Karpas-422 (cell line): Measurements from ENCODE around the gene LHFPL6. TPM values are rescaled to one million over a fixed set of nuclear protein-coding genes. Genes with fewer than 3 reads are reported as not detected.

Experiments
- DNase-seq: peaks from one replicate; pipeline ENCODE4 v3.0.0-alpha.2; 2015
- H2AFZ ChIP-seq: fragments of 200-600 bp; sonication (generic); 2 replicates; pipeline ENCODE4 v1.6.1; 2014; ENCODE audit warnings: antibody characterized with exemption, low read length, mixed read lengths
- H3K27ac ChIP-seq: fragments of 200-600 bp; sonication (generic); 2 replicates; pipeline ENCODE4 v1.5.1; 2014; ENCODE audit warnings: mild to moderate bottlenecking, low read length, moderate library complexity
- H3K27me3 ChIP-seq: fragments of 200-600 bp; sonication (generic); 2 replicates; pipeline ENCODE4 v1.6.1; 2014; ENCODE audit warnings: low read length, mixed read lengths
- H3K36me3 ChIP-seq: fragments of 200-600 bp; sonication (generic); 2 replicates; pipeline ENCODE4 v1.6.1; 2014; ENCODE audit warnings: low read length, mixed read lengths; ENCODE audit not compliant: insufficient read depth
- H3K4me1 ChIP-seq: fragments of 200-600 bp; sonication (generic); 2 replicates; pipeline ENCODE4 v1.6.1; 2014; ENCODE audit warnings: mild to moderate bottlenecking, low read length, mixed read lengths
- H3K4me2 ChIP-seq: fragments of 200-600 bp; sonication (generic); 2 replicates; pipeline ENCODE4 v1.6.1; 2014; ENCODE audit warnings: low read length, low read depth, mild to moderate bottlenecking; ENCODE audit not compliant: poor library complexity, severe bottlenecking
- H3K4me3 ChIP-seq: fragments of 200-600 bp; sonication (generic); 2 replicates; pipeline ENCODE4 v1.5.1; 2014; ENCODE audit warnings: mild to moderate bottlenecking, antibody characterized with exemption, low read length, mixed read lengths
- H3K79me2 ChIP-seq: fragments of 200-600 bp; sonication (generic); 2 replicates; pipeline ENCODE4 v1.6.1; 2014; ENCODE audit warnings: mild to moderate bottlenecking, low read length, mixed read lengths
- H3K9ac ChIP-seq: fragments of 200-600 bp; sonication (generic); 2 replicates; pipeline ENCODE4 v1.6.0; 2014; ENCODE audit warnings: low read length
- H3K9me2 ChIP-seq: fragments of 200-600 bp; sonication (generic), shearing (Covaris generic); replicated peaks from 2 replicates; pipeline ENCODE4 v1.6.0; 2014; ENCODE audit warnings: mild to moderate bottlenecking, low read length, moderate library complexity; ENCODE audit not compliant: insufficient read depth
- H3K9me3 ChIP-seq: fragments of 300-700, 200-600 bp; sonication (generic); 2 replicates; pipeline ENCODE4 v1.6.1; 2014; ENCODE audit warnings: low read length, mixed read lengths
- H4K20me1 ChIP-seq: fragments of 200-600 bp; sonication (generic); 2 replicates; pipeline ENCODE4 v1.6.1; 2014; ENCODE audit warnings: mild to moderate bottlenecking, antibody characterized with exemption, low read length, low read depth; ENCODE audit not compliant: insufficient read depth
- total RNA-seq: library from RNA; depleted of rRNA; stranded (reverse); fragments of >200 nt; shearing (Covaris generic); gene quantifications from 2 replicates; pipeline ENCODE4 v1.2.3, GENCODE V29; 2014; ENCODE audit warnings: low replicate concordance

LHFPL6 gene
- total RNA-seq, 1 experiment from 2014 or later, result not detected

DNA sequence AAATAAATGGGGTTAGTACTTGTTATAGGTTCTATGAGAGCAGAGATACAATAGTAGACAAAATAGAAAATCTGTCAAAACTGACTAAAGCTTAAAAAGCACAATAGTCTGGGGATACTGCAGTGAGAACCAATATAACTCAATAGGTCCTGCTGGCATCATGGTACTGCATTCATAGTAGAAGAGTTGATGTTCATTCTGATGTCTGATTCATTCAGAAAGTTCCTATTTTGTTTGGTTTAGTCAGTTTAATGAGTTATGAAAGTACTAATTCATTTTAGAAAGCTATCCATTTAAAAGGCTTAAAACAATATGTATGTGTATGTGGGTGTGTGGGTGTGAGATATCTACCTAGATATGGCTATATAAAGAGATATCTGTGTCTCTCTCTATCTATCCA is 152.8 kb downstream of the LHFPL6 start:
- Histone ChIP-seq H4K20me1 (no peaks in the 10 kb centered on the region), H3K27me3 (no peaks in the 10 kb centered on the region), H3K27ac (no peak overlapping the region), H2AFZ (no peak overlapping the region), H3K9me2 (no peaks in the 10 kb centered on the region), H3K4me2 (no peak overlapping the region), H3K36me3 (no peaks in the 10 kb centered on the region), H3K9me3 (no peaks in the 10 kb centered on the region), H3K4me3 (no peak overlapping the region), H3K79me2 (no peaks in the 10 kb centered on the region), H3K9ac (no peak overlapping the region), H3K4me1 (peaks cover 8% of the 10 kb centered on the region; the same call in 1 of the 2 replicates)
- no peak for DNase-seq

DNA sequence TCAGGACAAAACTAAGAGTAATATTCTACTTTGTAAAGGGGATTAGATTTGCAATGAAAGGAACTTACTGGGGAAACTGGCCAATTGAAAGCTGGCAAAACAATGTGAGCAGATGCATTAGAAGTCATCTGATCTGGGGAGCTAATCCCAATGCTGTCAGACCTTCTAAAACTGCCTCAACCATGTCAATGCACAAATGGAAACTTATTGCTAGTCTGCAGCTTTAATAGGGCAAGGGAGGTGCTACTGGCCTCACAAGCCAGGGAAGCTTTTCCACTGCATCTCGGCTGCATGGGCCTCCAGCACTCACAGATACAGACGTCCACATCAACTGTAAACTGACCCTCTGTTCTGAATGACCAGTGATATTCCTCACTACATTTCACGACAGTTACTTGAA is 154.2 kb downstream of the LHFPL6 start:
- peaks cover 8% of the 10 kb centered on the region; the same call in 1 of the 2 replicates for H3K4me1 ChIP-seq
- no peaks in the 10 kb centered on the region for H4K20me1 ChIP-seq
- no peak overlapping the region for H3K4me3 ChIP-seq
- no peak overlapping the region for H2AFZ ChIP-seq
- H3K4me2 ChIP-seq, result no peak overlapping the region
- H3K9me3 ChIP-seq, result no peaks in the 10 kb centered on the region
- H3K27me3 ChIP-seq, result no peaks in the 10 kb centered on the region
- DNase-seq, result no peak
- no peaks in the 10 kb centered on the region for H3K9me2 ChIP-seq
- H3K9ac ChIP-seq, result no peak overlapping the region
- H3K36me3 ChIP-seq, result no peaks in the 10 kb centered on the region
- H3K79me2 ChIP-seq, result no peaks in the 10 kb centered on the region
- H3K27ac ChIP-seq, result no peak overlapping the region

DNA sequence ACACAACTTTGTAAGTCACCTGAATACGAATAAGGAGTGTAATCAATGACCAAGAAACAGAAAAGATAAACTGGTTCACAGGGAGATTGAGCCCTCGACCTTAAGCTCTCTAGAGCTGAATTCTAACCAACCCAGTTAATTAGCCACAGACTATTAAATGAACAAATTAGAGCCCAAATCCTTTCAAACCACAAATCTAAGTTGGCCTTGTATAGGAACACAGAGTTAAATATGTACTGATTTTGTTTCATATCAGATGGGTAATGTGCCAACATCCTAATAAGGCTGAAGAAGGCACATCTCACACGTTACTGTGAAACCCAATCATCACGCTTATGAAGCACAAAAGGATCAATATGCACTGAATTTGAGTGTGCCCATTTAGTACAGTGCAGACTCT is 156.1 kb downstream of the LHFPL6 start:
- Histone ChIP-seq H3K4me2 (no peak overlapping the region), H3K9ac (no peak overlapping the region), H2AFZ (no peak overlapping the region), H4K20me1 (no peaks in the 10 kb centered on the region), H3K79me2 (no peaks in the 10 kb centered on the region), H3K4me3 (no peak overlapping the region), H3K27me3 (no peaks in the 10 kb centered on the region), H3K27ac (no peak overlapping the region), H3K9me3 (no peaks in the 10 kb centered on the region), H3K36me3 (no peaks in the 10 kb centered on the region), H3K4me1 (peaks cover 5% of the 10 kb centered on the region; the same call in 1 of the 2 replicates), H3K9me2 (no peaks in the 10 kb centered on the region)
- DNase-seq, result no peak

GRCh38 chr13:39444866-39445265 is 158.1 kb downstream of the LHFPL6 start:
- H3K79me2 ChIP-seq, result no peaks in the 10 kb centered on the region
- no peak overlapping the region for H3K4me3 ChIP-seq
- H2AFZ ChIP-seq, result no peak overlapping the region
- H3K9me2 ChIP-seq, result no peaks in the 10 kb centered on the region
- H3K27me3 ChIP-seq, result no peaks in the 10 kb centered on the region
- no peak overlapping the region for H3K4me2 ChIP-seq
- no peak overlapping the region for H3K27ac ChIP-seq
- H3K9me3 ChIP-seq, result no peaks in the 10 kb centered on the region
- no peaks in the 10 kb centered on the region for H3K4me1 ChIP-seq
- no peak for DNase-seq
- no peaks in the 10 kb centered on the region for H3K36me3 ChIP-seq
- H3K9ac ChIP-seq, result no peak overlapping the region
- no peaks in the 10 kb centered on the region for H4K20me1 ChIP-seq

- no peaks in the 10 kb centered on the region for H4K20me1 ChIP-seq
Measured at GRCh38 chr13:39433651-39434050, 169.3 kb downstream of the LHFPL6 start.

GRCh38 chr13:39432196-39432595 is 170.8 kb downstream of the LHFPL6 start:
- Histone ChIP-seq H3K4me2 (no peak overlapping the region), H3K27ac (no peak overlapping the region), H3K4me3 (no peak overlapping the region), H3K79me2 (no peaks in the 10 kb centered on the region), H3K9ac (no peak overlapping the region), H3K4me1 (no peaks in the 10 kb centered on the region), H2AFZ (no peak overlapping the region), H3K27me3 (no peaks in the 10 kb centered on the region), H4K20me1 (no peaks in the 10 kb centered on the region), H3K9me3 (no peaks in the 10 kb centered on the region; the same call in 1 of the 2 replicates), H3K36me3 (no peaks in the 10 kb centered on the region), H3K9me2 (no peaks in the 10 kb centered on the region)
- no peak for DNase-seq

More at GRCh38 chr13:39433651-39434050, 169.3 kb downstream of the LHFPL6 start:
- H3K4me3 ChIP-seq, result no peak overlapping the region
- H3K9ac ChIP-seq, result no peak overlapping the region
- no peaks in the 10 kb centered on the region for H3K79me2 ChIP-seq
- no peaks in the 10 kb centered on the region for H3K9me2 ChIP-seq
- H3K27me3 ChIP-seq, result no peaks in the 10 kb centered on the region
- H3K4me2 ChIP-seq, result no peak overlapping the region
- no peak overlapping the region for H2AFZ ChIP-seq
- H3K9me3 ChIP-seq, result no peaks in the 10 kb centered on the region; the same call in 1 of the 2 replicates
- no peak for DNase-seq
- H3K4me1 ChIP-seq, result no peaks in the 10 kb centered on the region
- H3K27ac ChIP-seq, result no peak overlapping the region
- H3K36me3 ChIP-seq, result no peaks in the 10 kb centered on the region

DNA sequence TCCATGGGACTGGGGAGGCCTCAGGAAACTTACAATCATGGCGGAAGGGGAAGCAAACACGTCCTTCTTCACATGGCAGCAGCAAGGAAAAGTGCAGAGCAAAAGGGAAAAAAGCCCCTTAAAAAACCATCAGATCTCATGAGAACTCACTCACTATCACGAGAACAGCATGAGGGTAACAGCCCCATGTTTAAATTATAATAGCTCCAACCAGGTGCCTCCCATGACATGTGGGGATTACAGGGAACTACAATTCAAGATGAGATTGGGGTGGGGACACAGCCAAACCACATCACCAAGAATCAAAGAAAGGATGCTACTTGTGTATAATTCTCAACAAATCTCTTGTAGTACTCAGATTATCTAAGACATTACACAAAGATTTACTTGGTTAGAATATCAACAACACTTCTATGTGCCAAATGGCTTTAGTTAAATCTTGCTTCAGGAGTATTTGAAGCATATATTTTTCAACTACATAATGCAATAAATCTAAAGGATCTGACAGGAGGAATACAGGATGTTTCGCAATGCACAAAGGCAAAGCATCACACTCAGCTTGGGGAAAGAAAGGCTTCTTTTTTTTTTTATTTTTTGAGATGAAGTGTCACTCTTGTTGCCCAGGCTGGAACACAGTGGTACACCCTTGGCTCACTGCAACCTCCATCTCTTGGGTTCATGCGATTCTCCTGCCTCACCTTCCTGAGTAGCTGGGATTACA is 180.0 kb downstream of the LHFPL6 start:
- H3K79me2 ChIP-seq, result no peaks in the 10 kb centered on the region

DNA sequence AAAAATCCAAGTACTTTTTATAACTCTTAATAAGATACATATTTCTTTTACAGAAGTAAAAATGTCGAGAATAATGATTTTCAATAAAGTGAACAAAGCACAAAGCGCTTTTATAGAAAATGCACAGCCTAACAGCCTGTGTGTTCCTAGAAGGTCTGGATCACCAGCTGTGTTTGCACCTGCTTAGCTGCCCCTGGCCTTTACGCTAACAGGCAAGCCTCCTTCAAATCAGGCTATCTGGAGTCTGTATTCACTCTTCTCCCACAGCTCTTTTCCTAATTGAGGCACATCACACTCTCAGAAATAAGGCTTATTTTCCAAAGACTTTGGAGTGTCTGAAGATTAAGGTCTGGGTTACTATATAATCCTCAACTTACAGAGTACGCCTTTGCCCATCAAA is 183.1 kb downstream of the LHFPL6 start:
- Histone ChIP-seq H3K9me3 (no peaks in the 10 kb centered on the region), H3K79me2 (no peaks in the 10 kb centered on the region), H3K9ac (no peak overlapping the region), H3K27me3 (no peaks in the 10 kb centered on the region), H3K4me3 (no peak overlapping the region), H3K36me3 (no peaks in the 10 kb centered on the region), H3K27ac (no peak overlapping the region), H3K4me1 (no peaks in the 10 kb centered on the region), H3K4me2 (no peak overlapping the region), H2AFZ (no peak overlapping the region), H3K9me2 (no peaks in the 10 kb centered on the region), H4K20me1 (no peaks in the 10 kb centered on the region)
- DNase-seq, result no peak

More for the DNA sequence above, 180.0 kb downstream of the LHFPL6 start:
- Histone ChIP-seq H3K4me2 (no peak overlapping the region), H3K27me3 (no peaks in the 10 kb centered on the region), H4K20me1 (no peaks in the 10 kb centered on the region), H2AFZ (no peak overlapping the region), H3K4me1 (no peaks in the 10 kb centered on the region), H3K27ac (no peak overlapping the region), H3K36me3 (no peaks in the 10 kb centered on the region), H3K4me3 (no peak overlapping the region), H3K9ac (no peak overlapping the region), H3K9me2 (no peaks in the 10 kb centered on the region), H3K9me3 (no peaks in the 10 kb centered on the region)
- DNase-seq, result no peak
